Activated CD8-positive, alpha-beta memory T cell treated with anti-CD3 and anti-CD28 coated beads, Interleukin-2, amount 50 U/mL, for 4 hours (primary cell): Measurements from ENCODE around the gene EIPR1.
"Not testable (repeated sequence)": the region's sequence is repeated elsewhere in the genome, so short reads cannot be mapped to it uniquely, and the experiment has no call there.

ENCODE experiments used
- DNase-seq: peaks from one replicate; pipeline ENCODE4 v3.0.0-alpha.2; 2020

The EIPR1 gene

DNA sequence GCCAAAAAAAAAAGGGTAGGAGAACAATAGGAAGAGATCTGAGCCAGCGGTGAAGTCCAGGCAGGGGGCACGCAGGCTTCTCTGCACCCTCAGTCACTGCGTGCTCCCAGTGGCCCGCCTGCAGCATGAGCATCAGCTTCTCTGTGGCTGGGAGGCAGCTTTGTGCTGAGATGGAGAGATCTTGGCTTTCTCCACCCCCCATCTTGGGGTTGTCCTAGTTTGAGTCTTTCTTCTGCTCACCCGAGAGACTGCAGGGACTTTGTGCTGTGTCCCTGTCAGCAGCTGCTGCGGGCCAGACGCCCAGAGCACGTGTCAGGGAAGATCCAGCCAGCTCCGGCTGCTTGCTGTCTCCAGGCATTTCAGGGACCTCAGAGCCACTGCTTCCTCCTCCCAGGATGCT is 22.2 kb upstream of the EIPR1 start:
- no peak for DNase-seq

DNA sequence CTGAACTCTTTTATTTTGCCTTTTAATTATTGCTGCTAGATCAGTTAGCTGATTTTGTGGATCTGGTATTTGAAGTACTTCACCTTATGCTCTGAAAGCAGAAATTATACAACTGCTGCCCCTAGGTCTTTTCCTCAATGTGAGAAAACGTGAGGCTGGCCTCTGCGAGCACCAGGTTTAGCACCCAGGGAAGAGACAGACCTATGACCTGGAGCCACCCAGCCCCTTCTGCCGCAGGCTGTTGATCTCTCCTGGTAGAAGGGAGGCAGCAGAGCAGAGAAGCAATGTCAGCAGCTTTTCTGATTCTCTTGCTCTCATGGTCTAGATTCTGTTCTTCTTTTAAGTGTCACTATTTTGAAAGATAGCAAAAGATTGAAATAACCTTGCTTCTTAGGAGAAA is 21.8 kb upstream of the EIPR1 start:
- DNase-seq = no peak

DNA sequence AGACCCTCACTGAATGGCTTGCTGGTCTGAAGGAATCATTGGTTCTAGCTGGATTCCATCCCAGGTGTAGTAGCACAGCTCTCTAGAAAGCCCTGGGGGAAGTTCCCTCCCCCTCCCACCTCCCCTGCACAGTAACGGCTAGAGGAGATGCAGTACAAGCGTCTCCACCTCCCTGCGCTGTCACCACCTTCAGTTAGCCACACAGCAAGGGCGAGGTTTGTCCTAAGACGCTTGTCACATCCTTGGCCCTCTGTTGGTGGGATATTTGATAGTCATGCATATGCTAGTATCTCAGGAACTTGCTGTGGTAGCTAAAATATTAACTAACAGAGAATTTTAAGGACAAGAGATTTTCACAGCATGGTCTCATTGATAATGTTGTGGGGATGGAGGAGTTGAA is 21.2 kb upstream of the EIPR1 start:
- no peak for DNase-seq

DNA sequence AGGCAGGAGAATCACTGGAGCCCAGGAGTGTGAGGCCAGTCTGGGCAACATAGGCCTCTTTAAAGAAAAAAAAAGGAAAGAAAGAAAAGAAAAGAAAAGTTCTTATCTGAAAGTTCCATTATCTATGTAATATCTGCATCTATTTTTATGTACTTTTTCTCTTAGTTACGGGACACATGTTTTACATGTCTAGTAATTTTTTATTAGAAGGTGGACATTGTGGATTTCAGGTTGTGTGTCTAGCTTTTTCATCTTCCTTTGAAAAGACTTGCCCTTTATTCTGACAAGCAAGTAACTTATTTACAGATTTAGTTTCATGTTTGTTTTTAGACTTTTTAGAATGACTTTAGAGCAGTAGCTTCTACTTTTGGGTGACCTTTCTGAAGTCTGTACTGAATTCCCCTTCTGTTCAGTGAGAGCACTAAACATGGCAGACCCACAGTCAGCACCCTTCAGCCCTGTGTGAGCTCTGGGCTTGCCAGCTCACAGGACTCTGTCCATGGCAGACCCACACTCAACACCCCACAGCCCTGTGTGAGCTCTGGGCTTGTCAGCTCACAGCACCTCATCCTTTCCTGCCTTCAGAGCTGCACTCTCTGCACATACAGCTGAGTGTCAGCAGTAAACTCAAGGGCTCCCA is 19.4 kb upstream of the EIPR1 start:
- no peak for DNase-seq

DNA sequence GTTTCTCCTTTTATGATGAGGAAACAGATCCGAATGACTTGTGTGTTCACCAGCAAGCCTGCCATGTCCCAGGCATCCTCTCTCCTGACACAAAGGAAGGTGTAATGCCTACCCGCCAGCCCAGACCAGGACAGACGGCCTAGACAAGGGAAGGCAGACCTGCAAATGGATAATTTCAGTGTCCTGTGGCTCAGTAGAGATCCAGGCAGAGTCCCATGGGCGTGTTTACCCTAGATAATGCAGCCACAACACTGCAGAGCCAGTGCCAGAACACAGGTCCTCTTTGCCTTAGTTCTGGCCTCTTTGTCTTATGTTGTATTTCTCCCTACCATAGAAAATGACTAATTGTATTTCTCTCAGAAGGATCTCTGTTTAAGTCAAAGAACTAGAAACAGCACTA is 14.6 kb upstream of the EIPR1 start:
- DNase-seq = no peak

DNA sequence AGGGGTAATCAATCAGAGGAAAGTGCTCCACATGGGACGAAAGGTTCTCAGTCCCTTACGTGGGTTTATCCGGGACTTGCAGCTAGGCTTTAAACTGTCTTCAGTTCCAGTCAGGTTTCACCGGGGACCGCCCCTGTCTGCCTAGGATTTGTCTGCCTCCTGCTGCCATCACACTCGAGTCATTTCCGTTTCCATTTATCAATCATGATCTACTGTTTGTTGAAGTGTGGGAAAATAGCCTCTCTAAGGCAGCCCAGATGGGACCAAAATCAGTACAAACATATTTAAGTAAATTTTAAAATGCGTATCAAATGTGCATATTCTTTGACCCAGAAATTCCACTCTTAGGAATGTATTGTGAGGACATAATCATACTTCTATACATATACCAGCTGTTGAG is 12.4 kb upstream of the EIPR1 start:
- DNase-seq = no peak

DNA sequence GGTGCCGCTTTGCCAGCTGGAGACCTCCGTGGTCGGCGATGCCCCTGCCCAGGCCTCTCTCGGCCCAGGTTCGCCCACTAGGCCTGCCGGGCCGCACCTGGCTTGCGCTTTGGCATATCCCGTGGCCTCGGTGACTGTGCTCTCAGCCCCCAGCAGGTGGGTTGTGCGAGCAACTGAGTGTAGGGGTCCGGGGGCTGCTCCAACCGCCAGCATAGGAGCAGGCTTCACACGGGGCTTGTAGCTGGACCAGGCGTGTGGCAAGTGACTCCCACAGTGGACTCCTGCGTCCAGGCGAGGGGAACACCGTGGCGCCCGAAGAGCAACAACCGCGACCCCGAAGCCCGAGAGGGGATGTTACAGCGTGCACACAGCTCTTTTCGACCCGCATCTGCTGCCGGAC is 11.6 kb upstream of the EIPR1 start:
- DNase-seq = no peak

DNA sequence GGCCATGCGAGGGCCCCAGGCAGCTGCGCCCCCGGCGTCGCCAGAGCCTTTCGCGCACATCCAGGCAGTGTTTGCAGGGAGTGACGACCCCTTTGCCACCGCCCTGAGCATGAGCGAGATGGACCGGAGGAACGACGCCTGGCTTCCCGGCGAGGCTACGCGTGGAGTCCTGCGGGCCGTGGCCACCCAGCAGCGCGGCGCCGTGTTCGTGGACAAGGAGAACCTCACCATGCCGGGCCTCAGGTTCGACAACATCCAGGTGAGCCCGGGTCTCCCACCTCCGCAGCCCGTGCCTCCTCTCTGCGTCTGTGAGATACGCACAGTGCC is 10.8 kb upstream of the EIPR1 start:
- DNase-seq = no peak

DNA sequence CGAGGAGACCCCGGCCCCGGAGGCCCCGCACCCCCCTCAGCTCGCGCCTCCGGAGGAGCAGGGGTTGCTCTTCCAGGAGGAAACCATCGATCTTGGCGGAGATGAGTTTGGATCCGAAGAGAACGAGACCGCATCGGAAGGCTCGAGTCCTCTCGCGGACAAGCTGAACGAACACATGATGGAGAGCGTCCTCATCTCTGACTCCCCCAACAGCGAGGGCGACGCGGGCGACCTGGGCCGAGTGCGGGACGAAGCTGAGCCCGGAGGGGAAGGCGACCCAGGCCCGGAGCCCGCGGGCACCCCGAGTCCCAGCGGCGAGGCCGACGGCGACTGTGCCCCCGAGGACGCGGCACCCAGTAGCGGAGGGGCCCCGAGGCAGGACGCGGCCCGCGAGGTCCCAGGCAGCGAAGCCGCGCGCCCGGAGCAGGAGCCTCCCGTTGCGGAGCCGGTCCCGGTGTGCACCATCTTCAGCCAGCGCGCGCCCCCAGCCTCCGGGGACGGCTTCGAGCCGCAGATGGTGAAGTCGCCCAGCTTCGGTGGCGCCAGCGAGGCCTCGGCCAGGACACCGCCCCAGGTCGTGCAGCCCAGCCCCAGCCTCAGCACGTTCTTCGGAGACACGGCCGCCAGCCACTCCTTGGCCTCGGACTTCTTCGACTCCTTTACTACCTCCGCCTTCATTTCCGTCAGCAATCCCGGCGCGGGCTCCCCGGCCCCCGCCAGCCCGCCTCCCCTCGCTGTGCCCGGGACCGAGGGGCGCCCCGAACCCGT is 10.2 kb upstream of the EIPR1 start:
- no peak for DNase-seq

DNA sequence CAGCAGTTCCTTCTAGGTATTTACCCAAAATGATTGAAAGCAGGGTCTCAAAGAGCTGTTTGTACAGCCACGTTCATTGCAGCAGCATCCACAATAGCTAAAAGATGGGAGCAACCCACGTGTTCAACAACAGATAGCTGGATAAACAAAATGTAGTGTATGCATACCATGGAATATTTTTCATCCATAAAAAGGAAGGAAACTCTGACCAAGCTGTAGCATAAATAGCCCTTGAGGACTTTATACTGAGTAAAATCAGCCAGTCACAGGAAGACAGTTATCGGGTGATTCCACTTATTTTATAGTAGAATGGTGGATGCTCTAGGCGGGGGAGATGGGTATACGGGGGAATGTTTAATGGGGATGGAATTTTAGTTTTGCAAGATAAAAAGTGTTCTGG is 9.4 kb upstream of the EIPR1 start:
- no peak for DNase-seq

DNA sequence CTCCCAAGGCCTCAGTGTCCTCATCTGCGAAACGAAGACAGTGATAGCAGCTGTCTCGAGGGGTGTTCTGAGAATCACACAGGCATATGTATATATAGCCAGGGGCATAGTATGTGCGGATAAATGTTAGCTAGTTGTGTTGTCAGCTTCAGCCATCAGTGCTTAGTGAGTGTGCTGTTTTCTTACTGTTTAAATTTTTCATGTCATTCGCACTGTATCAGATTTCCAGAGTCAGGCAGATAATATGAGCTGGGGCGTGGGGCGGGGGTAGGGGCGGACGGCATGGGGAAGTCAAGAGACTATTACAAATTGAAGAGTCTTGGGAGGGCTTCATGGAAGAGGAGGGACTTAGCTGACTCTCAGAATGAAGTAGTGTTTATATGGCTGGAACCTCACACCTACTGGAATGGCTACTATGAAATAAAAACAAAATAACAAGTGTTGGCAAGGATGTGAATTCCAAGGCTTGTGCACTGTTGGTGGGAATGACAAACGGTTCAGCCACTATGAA is 8.9 kb upstream of the EIPR1 start:
- no peak for DNase-seq

DNA sequence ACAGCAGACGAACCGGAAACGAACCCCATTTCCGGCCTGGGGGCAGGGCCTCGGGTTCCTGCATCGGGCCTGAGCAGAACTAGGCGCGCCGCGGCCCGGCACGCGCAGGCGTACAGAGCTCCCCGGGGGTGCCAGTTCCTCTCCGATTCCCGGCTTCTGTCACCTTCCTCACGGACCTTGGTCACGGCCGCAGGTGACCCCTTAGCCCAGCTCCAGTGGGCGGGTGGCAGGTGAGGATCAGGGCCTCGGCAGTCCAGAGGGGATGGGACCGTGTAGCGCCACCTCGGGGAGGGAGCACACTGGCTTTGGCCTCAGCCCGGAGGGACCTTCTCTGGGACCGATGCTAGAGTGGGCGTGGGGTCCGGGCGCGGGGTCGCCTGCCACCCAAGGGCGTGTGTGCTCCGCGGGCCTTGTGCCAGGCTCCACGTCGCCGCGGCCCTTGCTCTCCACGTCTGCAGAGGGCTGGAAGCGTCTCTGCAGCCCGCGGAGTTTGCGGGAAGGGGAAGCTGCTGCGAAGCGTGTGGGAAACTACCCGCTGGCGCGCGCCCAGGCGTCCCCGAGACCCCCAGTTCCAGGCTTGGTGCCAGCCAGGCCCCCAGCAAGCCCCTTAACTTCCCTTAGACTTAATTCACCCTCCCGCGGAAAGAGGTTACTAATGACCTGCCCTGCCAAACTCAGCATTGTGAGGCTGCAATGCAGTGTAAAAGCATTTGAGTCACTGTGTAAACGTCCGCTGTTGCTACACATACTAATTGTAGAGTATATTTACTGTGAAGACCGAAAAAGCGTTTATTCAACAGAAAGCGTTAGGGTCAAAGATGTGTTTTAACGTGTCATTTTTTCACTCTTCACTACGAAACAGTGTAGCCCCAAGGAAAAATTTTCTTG is 2.3 kb upstream of the EIPR1 start, which contains the start of gene TRAPPC12:
Gene TRAPPC12 (plus strand): TSS at position 48 of the 888 bp plus-strand sequence. CDS start 7,930 bp downstream, outside the sequence.
- peak; percentile 92 for DNase-seq

DNA sequence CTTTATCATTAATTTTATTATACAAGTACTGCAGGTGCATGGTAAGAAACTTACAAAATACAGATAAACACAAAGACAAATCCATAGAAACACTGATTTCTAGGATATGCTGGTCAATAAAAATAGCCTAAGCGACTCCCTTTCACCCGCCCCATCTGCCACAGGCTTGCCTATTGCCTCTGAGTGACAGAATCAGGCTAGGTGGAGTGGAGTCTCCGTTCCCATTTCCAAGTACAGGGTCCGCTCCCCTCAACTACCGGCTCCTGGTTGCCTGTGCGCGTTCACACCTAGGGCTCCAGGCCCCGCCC is 1.7 kb upstream of the EIPR1 start:
- DNase-seq = no peak

DNA sequence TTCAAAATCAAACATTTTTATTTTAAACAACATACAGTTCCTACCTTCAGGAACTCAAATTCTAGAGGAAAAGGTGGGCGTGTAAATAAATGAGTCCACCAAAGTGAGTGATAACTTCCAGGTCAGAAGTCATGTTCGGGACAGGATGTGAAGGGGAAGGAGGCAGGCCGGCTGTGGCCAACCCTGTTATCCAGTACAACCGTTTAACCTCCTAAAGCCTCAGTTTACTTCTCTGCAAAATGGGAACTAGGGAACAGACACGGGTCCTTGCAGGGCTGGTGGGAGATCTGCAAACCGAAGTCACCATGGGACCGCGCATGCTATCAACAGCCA is 373 bp downstream of the EIPR1 start:
- no peak for DNase-seq

DNA sequence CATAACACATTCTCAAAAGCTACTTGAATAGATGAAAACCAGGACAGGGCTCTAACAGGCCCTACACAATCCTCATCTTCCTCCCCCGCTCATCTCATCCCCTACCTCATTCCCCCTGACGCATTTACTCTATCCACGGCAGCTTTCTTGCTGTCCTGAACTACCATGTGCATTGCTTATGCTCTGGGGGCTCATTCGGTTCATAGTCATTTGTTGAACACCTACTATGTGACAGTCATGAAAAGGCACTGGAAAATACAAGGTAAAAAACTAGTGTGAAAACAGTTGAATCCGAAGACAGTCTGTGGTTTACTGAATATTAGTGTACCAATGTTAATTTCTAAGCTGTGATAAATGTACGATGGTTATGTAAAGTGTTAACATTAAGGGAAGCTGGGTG is 797 bp downstream of the EIPR1 start:
- no peak for DNase-seq

DNA sequence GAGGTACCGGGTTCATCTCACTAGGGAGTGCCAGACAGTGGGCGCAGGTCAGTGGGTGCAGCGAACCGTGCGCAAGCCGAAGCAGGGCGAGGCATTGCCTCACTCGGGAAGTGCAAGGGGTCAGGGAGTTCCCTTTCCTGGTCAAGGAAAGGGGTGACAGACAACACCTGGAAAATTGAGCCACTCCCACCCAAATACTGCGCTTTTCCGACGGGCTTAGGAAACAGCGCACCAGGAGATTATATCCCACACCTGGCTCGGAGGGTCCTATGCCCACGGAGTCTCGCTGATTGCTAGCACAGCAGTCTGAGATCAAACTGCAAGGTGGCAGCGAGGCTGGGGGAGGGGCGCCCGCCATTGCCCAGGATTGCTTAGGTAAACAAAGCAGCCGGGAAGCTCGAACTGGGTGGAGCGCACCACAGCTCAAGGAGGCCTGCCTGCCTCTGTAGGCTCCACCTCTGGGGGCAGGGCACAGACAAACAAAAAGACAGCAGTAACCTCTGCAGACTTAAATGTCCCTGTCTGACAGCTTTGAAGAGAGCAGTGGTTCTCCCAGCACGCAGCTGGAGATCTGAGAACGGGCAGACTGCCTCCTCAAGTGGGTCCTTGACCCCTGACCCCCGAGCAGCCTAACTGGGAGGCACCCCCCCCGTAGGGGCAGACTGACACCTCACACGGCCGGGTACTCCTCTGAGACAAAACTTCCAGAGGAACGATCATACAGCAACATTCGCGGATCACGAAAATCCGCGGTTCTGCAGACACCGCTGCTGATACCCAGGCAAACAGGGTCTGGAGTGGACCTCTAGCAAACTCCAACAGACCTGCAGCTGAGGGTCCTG is 8.1 kb downstream of the EIPR1 start:
- DNase-seq = not testable (repeated sequence)

DNA sequence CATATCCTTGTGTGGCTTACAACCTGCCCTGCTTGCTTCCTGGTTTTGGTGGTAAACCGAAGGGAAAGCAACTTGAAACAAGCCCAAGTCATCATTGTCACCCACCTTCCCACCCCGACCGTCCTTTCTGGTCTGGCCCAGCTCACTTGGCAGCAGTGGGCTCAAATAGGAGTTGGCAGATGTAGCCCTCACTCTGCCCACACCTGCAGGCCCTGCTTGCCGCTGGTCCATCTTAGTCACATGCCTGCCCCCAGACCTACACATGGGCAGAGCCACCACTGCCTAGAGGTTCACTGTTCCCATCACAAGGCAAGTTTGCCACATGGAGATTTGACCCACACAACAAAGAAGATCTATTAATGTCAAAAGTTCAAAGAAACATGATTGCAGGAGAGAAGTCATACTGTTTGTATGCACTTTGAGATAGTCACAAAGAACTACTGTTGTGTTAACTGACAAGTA is 9.3 kb downstream of the EIPR1 start:
- DNase-seq = no peak

DNA sequence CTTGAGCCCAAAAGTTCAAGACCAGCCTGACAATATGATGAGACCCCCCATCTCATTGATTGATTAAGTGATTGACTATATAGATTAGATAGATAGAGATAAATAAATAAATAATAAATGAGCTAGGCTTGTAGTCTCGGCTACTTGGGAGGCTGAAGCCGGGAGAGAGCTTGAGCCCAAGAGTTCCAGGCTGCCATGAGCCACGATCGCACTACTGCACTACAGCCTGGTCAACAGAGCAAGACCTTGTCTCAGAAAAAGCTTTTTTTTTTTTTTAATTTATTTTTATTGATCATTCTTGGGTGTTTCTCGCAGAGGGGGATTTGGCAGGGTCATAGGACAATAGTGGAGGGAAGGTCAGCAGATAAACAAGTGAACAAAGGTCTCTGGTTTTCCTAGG is 12.4 kb downstream of the EIPR1 start:
- DNase-seq = no peak

DNA sequence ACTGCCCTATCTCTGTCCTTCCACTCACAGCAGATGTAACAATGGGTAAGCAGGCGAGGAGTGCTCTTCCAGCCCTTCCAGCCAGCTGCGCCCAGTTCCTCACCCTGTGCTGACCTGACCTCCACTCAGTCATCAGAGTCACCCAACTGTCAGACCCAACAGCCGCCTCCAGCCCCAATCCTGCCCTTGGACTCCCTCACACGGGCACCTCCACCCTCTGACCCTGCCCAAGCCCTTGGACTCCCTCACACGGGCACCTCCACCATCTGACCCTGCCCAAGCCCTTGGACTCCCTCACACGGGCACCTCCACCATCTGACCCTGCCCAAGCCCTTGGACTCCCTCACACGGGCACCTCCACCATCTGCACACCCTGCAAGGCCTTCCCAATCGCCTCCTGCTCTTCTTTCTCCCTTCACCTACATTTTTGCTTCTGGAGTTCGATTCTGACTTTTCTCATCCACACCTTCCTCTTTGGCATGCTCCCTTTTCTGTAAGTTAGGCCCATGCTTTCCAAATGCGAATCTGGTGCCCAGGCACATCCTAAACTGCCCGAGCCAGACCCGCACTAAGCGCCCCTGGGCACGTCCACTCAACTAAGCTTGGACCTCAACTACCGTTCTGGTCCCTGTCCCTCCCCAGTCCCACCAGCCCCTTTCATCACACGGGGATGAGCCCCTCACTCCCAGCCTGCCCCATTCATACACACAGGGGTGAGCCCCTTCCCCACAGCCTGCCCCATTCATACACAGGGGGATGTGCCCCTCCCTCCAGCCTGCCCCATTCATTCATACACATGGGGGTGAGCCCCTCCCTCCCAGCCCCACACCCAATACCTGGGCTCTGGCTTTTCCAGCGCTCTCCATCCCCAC is 15.9 kb downstream of the EIPR1 start:
- no peak for DNase-seq

DNA sequence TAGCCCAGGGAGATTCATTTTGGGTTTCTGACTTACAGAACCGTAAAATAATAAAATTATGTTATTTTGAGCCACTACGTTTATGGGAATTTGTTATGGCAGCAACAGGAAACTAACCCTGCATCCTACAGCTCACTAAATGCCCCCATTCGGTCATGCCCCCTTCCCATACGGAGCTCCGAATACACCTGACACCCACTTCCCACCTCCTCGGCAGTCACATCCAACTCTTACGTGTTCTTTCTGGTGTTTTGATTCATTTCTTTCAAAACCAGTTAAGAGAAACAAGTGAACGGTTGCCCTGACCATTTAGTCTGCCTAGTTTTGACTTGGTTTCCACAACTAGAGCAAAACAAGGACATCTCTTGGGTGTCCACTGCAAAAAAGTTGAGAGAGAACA is 19.7 kb downstream of the EIPR1 start:
- no peak for DNase-seq

DNA sequence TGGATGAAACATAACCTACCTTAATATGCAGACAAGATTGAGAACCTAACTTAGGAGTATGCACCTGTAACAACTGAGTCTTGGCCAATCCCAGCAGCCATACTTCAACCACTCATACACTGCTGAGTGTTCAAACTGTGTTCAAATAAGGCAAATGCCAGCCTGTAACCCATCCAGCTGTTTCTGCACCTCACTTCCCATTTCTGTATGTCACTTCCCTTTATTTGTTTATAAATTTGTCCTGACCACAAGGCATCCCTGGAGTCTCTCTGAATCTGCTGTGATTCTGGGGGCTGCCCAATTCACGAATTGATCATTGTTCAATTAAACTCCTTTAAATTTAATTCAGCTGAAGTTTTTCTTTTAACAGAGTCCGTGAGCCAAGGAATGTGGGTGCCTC is 20.2 kb downstream of the EIPR1 start:
- not testable (repeated sequence) for DNase-seq

DNA sequence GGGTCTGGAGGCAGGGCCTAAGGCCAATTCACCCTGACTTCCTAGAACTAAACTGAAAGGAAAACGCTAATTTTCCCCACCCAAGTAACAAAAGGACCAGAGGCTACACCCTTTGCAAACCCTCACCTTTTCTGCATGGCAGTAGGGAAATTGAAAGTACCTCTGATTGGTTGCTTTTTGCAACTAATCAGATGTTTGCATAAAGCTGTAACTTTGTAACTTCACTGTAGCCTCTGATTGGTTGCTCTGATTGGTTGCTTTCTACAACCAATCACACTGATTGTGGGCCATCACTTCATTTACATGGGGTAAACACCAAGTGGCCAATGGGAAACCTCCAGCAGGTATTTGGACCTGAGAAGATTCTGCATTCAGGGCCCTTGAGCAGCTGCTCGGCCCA is 20.8 kb downstream of the EIPR1 start:
- no peak for DNase-seq
